HS-27A (cell line): ENCODE measurements around the gene PPP4R3A.
"Not testable (repeated sequence)": the region's sequence is repeated elsewhere in the genome, so short reads cannot be mapped to it uniquely, and the experiment has no call there.

Experiments used
- DNase-seq: peaks from one replicate; pipeline ENCODE4 v3.0.0-alpha.2; 2012; ENCODE audit warnings: low read depth, missing footprints

The PPP4R3A gene

DNA sequence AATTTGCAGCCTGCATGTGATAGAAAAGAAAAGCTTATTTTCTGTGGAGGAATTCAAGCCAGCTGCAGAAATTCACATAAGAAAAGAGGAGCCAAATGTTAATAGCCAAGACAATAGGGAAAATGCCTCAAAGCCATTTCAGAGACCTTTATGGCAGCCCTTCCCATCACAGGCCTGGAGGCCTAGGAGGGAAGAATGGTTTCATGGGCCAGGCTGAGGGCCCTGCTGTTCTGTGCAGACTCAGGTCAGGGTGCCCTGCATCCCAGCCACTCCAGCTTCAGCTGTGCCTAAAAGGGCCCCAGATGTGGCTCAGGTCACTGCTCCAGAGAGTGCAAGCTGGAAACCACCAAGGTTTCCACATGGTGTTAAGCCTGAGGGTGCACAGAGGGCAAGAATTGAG, 71.3 kb downstream of the PPP4R3A start:
- no peak for DNase-seq

DNA sequence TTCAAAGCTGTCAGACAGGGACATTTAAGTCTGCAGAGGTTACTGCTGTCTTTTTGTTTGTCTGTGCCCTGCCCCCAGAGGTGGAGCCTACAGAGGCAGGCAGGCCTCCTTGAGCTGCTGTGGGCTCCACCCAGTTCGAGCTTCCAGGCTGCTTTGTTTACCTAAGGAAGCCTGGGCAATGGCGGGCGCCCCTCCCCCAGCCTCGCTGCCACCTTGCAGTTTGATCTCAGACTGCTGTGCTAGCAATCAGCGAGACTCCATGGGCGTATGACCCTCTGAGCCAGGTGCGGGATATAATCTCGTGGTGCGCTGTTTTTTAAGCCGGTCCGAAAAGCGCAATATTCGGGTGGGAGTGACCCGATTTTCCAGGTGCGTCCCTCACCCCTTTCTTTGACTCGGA, 73.8 kb downstream of the PPP4R3A start:
- not testable (repeated sequence) for DNase-seq

DNA sequence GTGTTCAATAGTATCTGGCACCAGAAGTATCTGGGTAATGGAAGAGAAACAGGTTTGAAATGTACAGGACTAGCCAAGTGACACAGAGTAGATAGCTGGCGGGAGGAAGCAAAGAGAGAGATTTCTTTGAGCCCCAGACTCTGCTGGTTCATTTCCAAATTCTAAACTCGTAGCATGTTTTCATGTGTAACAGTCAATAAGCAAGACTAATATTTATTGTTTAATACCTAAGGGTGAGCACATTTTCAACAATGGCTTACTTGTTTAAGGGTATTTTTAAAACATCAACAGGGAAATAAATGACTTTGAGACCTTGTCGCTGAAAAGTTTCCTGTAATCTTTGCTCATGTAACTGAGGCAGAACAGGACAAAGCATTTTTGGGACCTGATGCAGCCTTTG, 80.7 kb downstream of the PPP4R3A start:
- no peak for DNase-seq

DNA sequence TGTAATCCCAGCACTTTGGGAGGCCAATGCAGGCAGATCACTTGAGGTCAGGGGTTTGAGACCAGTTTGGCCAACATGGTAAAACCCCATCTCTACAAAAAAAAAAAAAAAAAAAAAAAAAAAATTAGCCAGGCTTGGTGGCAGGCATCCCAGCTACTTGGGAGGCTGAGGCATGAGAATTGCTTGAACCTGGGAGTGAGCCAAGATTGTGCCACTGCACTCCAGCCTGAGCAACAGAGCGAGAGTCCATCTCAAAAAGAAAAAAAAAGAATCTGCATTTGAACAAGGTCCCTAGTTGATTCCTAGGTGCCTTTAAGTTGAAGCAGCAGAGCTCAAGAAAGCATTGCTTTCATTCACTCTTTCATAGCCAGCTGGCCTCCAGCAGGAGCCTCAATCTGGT, 81.2 kb downstream of the PPP4R3A start:
- DNase-seq: not testable (repeated sequence)

DNA sequence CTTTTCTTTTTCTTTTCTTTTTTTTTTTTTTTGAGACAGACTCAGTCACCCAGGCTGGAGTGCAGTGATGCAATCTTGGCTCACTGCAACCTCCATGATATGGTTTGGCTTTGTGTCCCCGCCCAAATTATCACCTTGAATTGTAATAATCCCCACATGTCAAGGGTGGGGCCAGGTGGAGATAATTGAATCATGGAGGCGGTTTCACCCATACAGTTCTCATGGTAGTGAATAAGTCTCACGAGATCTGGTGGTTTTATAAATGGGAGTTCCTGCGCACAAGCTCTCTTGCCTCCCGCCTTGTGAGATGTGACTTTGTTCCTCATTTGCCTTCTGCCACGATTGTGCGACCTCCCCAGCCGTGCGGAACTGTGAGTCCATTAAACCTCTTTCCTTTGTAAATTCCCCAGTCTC, 84.6 kb downstream of the PPP4R3A start:
- DNase-seq: not testable (repeated sequence)

DNA sequence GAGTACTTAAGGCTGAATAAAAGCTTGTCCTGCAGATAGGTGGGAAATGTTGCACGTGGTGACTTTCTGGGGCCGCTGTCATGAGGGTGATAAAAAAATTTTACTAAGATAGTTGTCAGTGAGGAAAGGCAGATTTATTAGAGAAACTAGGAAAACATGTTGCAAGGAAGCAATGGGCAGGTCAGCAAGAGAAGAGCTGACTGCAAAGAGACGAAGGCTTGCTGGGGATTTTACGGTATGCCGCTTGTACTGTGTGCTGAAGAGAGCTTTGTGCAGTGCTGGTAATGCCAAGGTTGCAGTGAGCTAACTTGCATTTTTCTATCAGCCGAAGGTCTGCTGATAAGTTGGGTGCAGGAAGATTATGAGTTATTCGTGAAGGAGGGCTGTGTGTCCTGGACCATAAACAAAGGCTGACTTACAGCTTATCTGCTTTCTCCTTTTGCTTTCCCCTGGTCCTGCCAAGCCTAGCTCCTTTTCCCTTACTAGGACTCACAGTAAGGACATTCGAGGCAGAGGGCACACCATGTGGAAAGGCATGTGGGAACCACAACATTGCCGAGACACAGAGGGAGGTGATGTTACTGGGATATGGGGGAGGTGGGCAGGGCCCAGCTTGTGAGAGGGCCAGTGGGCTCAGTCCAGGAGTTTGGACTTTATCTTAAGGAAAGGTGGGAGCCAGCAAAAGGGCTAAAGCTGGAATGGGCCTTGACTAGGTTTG, 85.1 kb downstream of the PPP4R3A start:
- no peak for DNase-seq

DNA sequence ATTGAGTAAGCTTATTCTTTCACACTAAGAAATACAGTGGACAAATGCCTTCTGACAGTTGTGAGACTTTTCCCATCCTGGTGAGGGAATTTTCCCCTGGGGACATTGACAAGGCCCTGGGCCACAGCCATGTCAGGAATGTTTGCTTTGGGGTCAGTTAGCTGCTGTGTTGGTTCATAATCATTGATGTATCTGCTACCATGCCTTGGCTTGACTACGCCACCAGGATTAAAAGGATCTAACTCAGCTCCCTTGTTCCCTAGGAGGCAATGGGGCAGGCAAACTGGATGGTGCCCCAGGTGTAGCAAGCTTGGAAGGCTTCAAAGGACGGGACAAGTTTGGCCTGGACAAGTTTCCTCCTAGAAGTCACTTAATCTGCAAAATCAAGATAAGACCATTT, 89.4 kb downstream of the PPP4R3A start:
- DNase-seq: no peak

DNA sequence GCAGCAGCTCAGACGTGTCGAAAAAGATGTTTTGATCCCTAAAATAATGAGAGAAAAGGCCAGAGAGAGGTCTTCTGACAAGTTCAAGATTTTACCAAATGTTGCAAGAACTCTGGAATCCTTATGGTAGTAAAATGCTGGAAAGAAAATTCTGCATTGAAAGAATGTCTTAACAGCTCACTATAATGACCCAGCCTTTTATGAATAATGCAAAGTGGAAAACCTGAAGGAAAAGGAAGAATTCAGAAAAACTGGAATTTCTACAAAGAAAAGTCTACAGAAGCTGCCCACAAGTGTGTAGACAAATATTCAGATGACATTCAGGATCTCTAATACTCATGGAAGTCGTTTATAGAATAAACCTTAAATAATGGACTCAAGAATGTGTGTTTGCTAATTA, 90.7 kb downstream of the PPP4R3A start:
- DNase-seq: no peak

DNA sequence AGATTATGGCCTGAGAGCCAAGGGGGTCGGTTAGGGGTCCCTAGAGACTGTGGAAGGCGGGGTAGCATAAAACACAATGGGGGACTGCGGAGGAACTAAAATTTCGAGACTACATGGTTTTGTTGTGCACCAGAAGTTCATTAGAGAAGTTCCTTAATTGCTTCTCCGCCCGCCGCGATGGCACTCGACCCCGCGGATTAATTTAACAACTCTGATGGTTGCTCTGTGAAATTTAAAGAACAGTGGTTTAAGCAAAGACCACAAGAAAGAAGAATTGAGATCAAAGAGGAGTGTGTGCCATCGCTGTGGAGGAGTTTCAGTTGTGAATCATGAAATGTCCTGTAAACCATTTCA, 91.1 kb downstream of the PPP4R3A start:
- DNase-seq: no peak

DNA sequence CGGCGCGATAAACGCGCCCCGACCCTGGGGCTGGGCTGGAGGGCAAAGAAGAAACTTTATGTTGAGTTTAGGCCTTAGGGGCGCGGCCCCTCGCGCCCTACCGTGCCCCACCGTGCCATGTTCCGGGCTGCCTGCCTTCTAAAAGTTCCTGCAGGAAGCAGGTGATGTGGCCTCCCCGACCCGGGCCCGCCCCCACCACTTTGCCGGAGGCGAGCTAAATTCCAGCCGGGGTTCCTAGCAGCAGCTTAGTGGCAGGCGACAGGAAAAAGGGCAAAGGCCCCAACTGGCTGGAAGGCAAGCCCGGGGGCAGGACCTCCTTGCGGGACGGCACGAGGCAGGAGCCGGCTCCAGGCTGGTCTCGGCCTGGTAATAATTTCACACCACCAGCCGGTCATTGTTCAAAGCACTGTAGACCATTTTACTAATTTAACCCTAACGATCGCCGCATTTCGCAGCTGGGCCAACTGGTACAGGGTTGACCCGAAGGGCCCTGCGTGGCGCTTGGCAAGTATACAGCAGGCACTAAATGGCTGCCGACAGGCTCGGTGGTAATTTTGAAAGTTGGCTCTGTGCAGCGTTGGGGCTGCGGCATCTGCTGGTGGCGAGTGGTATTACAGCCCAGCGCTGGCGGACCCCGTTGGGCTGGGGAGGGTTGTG, 91.6 kb downstream of the PPP4R3A start:
- peak; percentile 41 for DNase-seq

DNA sequence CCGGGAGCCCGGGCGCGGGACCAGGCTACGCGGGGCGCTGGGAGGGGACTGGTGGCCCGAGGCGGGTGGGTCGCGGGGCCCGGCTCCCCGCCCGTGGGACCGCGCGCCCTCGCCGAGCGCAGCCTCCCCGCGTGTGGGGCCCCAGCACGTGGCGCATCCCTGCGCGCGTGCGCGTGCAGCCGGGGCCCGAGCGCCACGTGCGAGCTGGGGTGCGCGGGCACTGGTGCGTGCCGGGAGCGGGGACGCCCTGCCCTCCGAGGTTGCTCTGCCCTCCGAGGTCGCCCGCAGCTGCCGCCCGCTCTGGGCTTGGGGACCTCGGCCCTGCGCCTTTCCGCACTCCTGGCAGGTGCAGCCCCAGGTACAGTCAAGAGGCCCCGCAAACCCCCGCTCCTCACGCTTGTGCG, 92.1 kb downstream of the PPP4R3A start:
- DNase-seq: peak; percentile 9

DNA sequence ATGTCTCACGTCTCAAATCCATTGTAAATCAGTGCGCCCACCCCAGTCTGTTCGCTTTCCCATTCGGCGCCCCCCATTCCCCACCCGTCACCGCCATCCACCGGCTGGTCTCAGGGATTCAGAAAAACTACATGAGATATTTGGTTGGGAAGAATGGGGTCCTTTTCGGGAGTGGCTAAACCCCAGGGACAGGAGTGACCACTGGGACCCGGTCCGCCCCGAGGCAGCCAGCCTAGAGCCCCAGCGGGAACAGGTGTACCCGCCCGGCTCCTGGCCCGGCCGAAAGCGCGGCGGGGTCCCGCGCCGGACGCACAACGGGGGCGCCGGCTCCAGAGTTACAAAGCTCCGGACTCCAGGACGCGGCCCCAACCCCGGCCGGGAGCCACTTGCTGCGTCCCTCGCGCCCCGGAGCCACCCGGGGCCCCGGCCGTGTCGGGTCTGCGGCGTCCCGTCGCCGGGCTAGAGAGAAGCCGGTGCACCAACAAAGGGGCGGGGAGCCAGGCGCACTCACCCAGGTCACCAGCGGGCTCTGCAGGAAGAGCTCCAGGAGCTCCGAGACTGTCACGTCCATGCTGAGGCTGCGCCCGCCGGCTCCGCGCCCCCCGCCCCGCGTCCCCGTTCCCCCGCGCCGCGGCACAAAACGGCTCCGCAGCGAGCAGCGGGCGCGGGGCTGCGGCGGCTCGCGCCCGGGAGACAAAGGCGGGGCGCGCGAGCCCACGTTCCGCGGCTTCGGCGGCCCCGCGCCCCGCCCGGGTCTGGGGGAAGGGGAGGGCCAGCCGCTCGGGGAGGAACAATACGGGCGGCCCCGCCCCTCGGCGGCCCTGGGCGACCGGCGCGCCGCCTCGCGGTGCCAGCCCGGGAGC, 92.8 kb downstream of the PPP4R3A start, which contains the start of gene CCDC88C:
Gene CCDC88C, minus strand, starts transcription at position 701 of the 863 bp plus-strand sequence. Its CDS starts 130 bp downstream, at position 571.
- DNase-seq: peak; percentile 15

DNA sequence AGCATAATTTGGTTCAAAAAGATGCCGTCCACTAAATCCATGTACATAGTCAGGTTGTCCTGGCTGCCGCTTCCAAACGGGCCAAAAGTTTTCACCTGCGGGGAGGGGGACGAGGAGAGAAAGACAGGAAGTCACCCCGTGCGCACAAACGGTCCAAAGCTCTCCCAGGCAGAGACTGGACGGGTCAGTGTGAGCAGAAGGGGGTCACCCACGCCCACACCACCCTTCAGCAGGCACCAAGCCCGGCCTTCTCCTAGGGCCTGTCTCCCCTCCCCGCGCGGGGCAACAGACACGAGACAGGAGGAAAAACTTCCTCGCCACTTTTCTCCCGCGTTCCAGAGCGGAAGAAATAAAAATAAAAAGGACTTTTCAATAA, 93.4 kb downstream of the PPP4R3A start:
- no peak for DNase-seq

DNA sequence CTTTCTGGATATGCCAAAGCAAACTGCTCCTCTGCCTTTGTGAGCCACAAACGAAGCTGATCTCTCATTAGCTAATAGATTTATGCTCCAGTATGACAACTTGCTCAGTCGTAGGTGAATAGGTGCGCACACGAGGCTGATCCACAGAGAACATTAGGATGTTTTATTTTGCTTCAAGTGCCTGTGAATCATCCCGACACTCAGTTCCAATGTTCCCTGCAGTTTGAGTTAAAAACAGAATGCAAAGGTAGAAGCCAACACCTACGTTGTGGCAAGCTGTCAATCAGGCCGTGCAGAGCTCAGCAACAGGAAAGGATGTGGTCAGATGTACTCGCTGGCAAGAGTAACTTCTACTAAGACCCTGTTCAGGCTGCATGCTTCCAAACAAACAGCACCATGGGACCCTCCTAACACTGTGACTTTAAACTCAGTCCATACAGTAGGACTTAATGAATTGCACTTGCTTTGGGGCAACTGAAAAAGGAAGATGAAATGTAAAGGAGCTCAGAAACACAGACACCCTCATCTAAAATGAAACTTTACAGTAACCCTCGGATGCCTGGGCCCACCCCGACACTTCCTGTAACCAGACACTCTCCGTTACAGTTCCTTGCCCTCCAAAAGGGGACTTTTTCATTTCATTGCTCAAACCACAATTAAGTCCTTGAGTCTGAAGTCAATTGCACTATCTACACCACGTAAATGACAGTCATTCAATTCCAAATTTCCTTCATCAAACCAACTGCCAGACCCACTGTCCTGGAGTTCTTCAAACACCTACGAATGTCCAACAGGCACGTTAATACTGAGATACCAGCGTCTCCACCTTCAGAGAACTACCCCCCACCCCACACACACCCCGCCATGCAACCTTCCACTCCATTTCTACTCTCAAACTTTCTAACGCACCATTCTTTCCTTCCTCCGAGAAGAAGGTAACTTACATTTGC, 94.0 kb downstream of the PPP4R3A start:
- DNase-seq: no peak

DNA sequence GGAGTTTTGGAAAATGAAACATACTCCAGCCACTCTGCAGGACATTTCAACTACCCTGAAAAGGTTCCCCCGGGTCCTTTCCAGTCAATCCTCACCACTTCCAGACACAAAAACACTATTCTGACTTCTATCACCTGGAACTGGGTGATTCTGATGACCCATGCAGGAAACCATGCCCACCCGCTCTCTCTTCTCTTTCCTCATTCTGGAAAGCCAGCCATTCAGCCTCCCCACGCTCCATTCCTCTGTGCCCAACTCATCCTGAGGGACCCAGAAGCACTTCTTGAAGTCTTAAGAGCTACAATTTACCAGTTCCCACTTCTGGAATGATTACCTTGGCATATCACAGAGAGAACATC, 95.7 kb downstream of the PPP4R3A start:
- DNase-seq: no peak

DNA sequence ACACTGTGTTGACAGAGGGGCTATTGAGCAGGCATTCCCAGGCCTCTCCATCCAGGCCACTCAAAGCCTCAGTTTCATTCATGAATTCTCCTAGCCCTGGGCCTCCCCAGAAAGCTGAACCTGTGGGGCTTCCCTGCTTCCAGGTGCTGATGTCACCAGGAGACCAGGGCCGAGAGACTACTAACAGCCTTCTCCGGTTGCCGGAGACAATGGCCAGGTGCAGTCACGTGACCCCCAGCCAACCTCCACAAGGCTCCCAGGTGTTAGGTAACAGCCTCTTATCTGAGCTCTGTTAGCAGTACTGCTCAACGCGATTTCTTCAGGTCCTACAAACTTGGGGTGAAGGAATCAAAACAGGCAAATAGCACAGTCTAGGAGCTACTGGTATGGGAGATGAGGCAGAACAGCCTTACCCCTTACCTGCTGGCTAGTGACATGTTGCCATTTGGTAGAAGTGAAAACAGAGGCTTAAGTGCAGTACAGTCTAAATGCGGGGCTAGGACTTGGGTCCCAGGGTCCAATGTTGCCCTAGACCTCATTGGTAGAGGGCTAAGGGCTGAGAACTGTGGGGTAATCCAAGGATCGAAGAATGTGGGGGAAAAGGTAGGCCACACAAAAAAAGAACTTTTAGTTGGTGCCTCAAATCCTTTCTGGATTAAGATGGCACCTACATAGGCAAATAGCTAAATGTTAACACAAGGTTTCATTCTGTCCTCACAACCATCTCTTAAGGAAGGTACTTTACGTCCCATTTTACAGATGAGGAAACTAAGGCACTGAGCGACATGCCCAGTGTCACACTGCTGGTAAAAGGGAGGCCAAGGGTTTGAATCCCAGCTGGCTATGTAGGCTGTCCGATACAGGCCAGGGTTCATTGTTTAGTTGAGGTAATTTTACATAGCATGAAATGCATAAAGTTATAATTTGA, 96.3 kb downstream of the PPP4R3A start:
- DNase-seq: no peak

DNA sequence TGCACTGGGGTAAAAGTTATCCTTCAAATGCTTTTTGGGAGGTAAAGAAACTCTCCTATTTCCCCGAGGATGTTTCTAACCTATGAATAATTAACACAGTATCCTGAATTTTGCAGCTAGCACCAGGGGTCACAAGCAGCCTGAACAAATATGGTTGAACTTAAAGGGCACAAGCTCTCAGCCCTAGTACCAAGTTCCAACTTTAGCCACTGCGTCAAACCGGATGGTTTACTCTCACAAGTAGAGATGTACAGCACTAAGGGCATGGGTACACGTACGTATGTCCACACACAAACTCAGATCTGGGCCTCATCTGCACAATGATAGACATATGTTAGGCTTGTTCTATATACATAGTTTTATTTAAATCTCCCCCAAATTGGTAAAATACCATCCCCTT, 97.2 kb downstream of the PPP4R3A start:
- DNase-seq: no peak

DNA sequence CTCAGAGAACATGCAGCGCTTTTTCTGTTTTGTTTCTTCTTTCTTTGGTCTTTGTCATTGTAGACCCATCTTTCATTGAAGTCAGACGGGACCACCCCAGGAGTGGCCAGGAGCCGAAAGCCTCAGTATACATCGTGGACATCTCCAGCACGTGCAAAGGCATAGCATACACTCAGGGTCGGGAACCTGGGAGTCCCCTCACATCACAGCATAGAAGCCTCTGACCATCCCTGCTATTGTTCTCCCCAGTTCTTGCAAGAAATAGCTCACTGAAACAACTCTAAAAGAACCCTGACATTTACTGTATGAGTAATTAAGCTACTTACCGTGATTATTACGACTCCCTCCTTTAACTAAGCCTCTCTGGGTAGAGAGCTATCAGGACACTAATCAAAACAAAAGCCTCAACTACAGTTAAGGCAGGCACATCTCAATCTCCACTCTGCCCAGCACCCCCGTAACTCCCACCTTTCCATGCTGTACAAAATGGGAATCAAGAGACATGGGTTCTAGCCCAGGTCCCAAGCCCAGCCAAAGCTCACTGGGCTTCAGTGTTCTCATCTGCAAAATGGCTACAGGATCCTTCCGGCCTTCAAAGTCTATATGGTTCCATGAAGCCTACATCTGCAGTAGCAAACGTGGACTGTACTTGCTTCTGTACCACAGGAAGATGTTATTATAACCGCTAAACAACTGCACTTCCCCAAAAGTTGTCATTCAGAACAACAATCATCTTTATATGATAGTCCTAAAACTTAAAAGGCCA, 99.2 kb downstream of the PPP4R3A start:
- DNase-seq: no peak

DNA sequence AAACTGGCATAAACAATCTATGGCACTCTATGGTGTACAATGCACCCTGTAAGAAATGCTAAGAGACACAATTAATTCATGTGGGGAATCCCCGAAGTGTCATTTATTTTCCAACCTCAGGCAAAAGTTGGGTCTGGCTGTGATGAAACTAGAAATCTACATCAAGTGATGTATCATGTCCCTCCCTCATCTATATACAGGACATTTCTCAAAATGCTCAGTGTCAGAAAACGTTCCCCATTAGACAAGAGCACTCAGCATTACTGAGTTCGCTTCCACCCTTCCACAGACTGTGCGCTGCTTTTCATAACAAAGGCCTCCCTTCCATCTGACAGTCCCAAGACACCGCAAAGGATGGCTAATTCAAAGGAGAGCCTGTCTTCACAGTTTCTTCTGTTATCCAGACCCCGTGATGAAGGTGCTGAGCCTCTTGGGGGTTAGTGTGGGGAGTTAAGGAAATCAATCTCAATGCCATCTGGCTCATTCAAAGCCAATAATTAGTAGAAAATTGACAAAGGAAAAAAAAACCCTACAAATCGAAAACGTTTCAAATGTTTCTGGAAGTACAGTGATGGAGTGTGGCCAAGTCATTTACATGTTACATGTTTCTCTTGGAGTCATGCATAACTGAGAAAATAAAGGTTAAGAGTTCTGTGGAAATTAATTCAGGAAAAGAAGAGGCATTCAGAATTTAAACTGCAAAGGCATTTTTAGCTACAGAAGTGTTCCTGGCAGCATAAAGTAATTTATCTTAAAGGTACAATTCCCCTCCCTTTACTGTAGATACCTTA, 100.0 kb downstream of the PPP4R3A start:
- DNase-seq: no peak
